ENCODE measurements around the gene RABL3. TPM values are rescaled to one million over a fixed set of nuclear protein-coding genes. Genes with fewer than 3 reads are reported as not detected.

Gene RABL3
- total and polyA plus RNA-seq, 10 donors: 4.3 to 24.0 (median 15.9) TPM

- Histone ChIP-seq H3K36me3 (peaks cover 0 to 63% (median 14%) of the 10 kb centered on the region in 6 donors), H3K4me1 (peaks cover 0 to 30% (median 0%) of the 10 kb centered on the region in 6 donors), H3K4me3 (no peak overlapping the region), H3K27me3 (replicated peaks in 1 of 7) (no peaks in the 10 kb centered on the region), H3K9me3 (peaks cover 0 to 4% (median 0%) of the 10 kb centered on the region in 8 donors), H3K27ac (no peak overlapping the region)
- intact Hi-C loops (cut with DNase I; ENCODE audit: low total_unique reads): no loop called here
- no peak for DNase-seq
- TF ChIP-seq POLR2AphosphoS5 (IDR thresholded peaks at IDR 0.05): no peak
- 90 to 100% (median 97%) methylated on average over 1 of the region's 1 CpG for WGBS, 5 donors
Measured at GRCh38 chr3:120752230-120752629, 9.9 kb upstream of the RABL3 start.

GRCh38 chr3:120749843-120750242 is 7.5 kb upstream of the RABL3 start:
- no peak overlapping the region for H3K4me3 ChIP-seq
- no peaks in the 10 kb centered on the region for H3K27me3 ChIP-seq (replicated peaks in 1 of 7)
- TF ChIP-seq CTCF (IDR thresholded peaks at IDR 0.05 in 8 of 11, conservative IDR thresholded peaks at IDR 0.05 in 3 of 11) (no peak), POLR2A (IDR thresholded peaks at IDR 0.05) (no peak), POLR2AphosphoS5 (IDR thresholded peaks at IDR 0.05) (no peak)
- peaks cover 0 to 32% (median 3%) of the 10 kb centered on the region in 6 donors for H3K4me1 ChIP-seq
- no peak for DNase-seq
- H3K36me3 ChIP-seq: peaks cover 0 to 43% (median 14%) of the 10 kb centered on the region in 6 donors
- no peak overlapping the region for H3K27ac ChIP-seq
- intact Hi-C loops (cut with DNase I; ENCODE audit: low total_unique reads): loop anchor here (10.0 kb wide), 1 partner anchor 155 kb away; the partner anchor contains the start of gene NDUFB4
- H3K9me3 ChIP-seq: peaks cover 0 to 4% (median 0%) of the 10 kb centered on the region in 8 donors
- 90 to 97% (median 94%) methylated on average over 1 of the region's 1 CpG for WGBS, 5 donors

- no peak overlapping the region for H3K4me3 ChIP-seq
- no peak overlapping the region for H3K27ac ChIP-seq
- H3K4me1 ChIP-seq: peaks cover 12 to 48% (median 31%) of the 10 kb centered on the region in 6 donors
- TF ChIP-seq POLR2AphosphoS5 (IDR thresholded peaks at IDR 0.05): no peak
- no peak for DNase-seq
- H3K36me3 ChIP-seq: peaks cover 0 to 2% (median under 1%) of the 10 kb centered on the region in 6 donors
- intact Hi-C loops (cut with DNase I; ENCODE audit: low total_unique reads): loop anchor here (10.0 kb wide), 1 partner anchor 151 kb away; the partner anchor contains the start of gene NDUFB4
- WGBS, 5 donors: 67 to 84% (median 75%) methylated on average over 3 of the region's 3 CpGs
- H3K9me3 ChIP-seq: peaks cover 0 to 4% (median 0%) of the 10 kb centered on the region in 8 donors
- H3K27me3 ChIP-seq (replicated peaks in 1 of 7): no peaks in the 10 kb centered on the region
Measured at GRCh38 chr3:120745466-120745865, 3.1 kb upstream of the RABL3 start.

GRCh38 chr3:120743556-120744195 is 1.4 kb upstream of the RABL3 start:
- peak overlapping the region in 5 of 8 donors; percentile 96 to 98 (median 97) for H3K27ac ChIP-seq
- H3K4me3 ChIP-seq: peak overlapping the region in 7 of 8 donors; percentile 75 to 96 (median 88)
- DNase-seq: no peak
- intact Hi-C loops (cut with DNase I; ENCODE audit: low total_unique reads): loop anchor here (10.0 kb wide), 1 partner anchor 149 kb away; the partner anchor contains the start of gene NDUFB4
- no peak for TF ChIP-seq POLR2A (IDR thresholded peaks at IDR 0.05)
- H3K9me3 ChIP-seq: peaks cover 0 to 4% (median 0%) of the 10 kb centered on the region in 8 donors
- 65 to 74% (median 71%) methylated on average over 6 of the region's 6 CpGs for WGBS, 5 donors
- H3K4me1 ChIP-seq: peaks cover 12 to 49% (median 32%) of the 10 kb centered on the region in 6 donors
- H3K36me3 ChIP-seq: peaks cover 0 to under 1% (median 0%) of the 10 kb centered on the region in 6 donors
- no peaks in the 10 kb centered on the region for H3K27me3 ChIP-seq (replicated peaks in 1 of 7)

- Histone ChIP-seq H3K27me3 (replicated peaks in 1 of 7) (no peaks in the 10 kb centered on the region), H3K4me3 (peak overlapping the region; percentile 64 to 96 (median 86)), H3K36me3 (peaks cover 0 to 8% (median 6%) of the 10 kb centered on the region in 6 donors), H3K4me1 (peaks cover 12 to 49% (median 32%) of the 10 kb centered on the region in 6 donors), H3K9me3 (peaks cover 0 to 4% (median 0%) of the 10 kb centered on the region in 8 donors), H3K27ac (peak overlapping the region; percentile 53 to 98 (median 97))
- peak; percentile 92 for DNase-seq
- intact Hi-C loops (cut with DNase I; ENCODE audit: low total_unique reads): loop anchor here (10.0 kb wide), 1 partner anchor 148 kb away; the partner anchor contains the start of gene NDUFB4
- WGBS, 5 donors: 0 to 1% (median 0%) methylated on average over 25 to 26 of the region's 26 CpGs
- TF ChIP-seq POLR2AphosphoS5 (IDR thresholded peaks at IDR 0.05) (peak in 1 of 3 donors; percentile 60), POLR2A (IDR thresholded peaks at IDR 0.05) (no peak)
Measured at GRCh38 chr3:120742849-120743365, 591 bp upstream of the RABL3 start.

GRCh38 chr3:120741837-120742197 is 499 bp downstream of the RABL3 start:
- WGBS, 5 donors: 7 to 12% (median 10%) methylated on average over 10 of the region's 10 CpGs
- Histone ChIP-seq H3K27me3 (replicated peaks in 1 of 7) (no peaks in the 10 kb centered on the region), H3K4me1 (peaks cover 12 to 49% (median 32%) of the 10 kb centered on the region in 6 donors), H3K27ac (peak overlapping the region; percentile 92 to 98 (median 97)), H3K9me3 (no peaks in the 10 kb centered on the region), H3K4me3 (peak overlapping the region; percentile 64 to 96 (median 86)), H3K36me3 (peaks cover 0 to 19% (median 7%) of the 10 kb centered on the region in 6 donors)
- intact Hi-C loops (cut with DNase I; ENCODE audit: low total_unique reads): loop anchor here (10.0 kb wide), 1 partner anchor 147 kb away; the partner anchor contains the start of gene NDUFB4
- TF ChIP-seq POLR2AphosphoS5 (IDR thresholded peaks at IDR 0.05): no peak
- no peak for TF ChIP-seq CTCF (IDR thresholded peaks at IDR 0.05 in 8 of 11, conservative IDR thresholded peaks at IDR 0.05 in 3 of 11)
- no peak for TF ChIP-seq POLR2A (IDR thresholded peaks at IDR 0.05)
- no peak for DNase-seq
